GM10847 (cell line): Measurements from ENCODE around the gene RANBP9.

ENCODE experiments used
- POLR2A ChIP-seq: IDR thresholded peaks from 2 replicates; pipeline ENCODE4 v1.6.1; 2011; ENCODE audit not compliant: insufficient read length; ENCODE audit errors: extremely low read depth

Gene RANBP9

DNA sequence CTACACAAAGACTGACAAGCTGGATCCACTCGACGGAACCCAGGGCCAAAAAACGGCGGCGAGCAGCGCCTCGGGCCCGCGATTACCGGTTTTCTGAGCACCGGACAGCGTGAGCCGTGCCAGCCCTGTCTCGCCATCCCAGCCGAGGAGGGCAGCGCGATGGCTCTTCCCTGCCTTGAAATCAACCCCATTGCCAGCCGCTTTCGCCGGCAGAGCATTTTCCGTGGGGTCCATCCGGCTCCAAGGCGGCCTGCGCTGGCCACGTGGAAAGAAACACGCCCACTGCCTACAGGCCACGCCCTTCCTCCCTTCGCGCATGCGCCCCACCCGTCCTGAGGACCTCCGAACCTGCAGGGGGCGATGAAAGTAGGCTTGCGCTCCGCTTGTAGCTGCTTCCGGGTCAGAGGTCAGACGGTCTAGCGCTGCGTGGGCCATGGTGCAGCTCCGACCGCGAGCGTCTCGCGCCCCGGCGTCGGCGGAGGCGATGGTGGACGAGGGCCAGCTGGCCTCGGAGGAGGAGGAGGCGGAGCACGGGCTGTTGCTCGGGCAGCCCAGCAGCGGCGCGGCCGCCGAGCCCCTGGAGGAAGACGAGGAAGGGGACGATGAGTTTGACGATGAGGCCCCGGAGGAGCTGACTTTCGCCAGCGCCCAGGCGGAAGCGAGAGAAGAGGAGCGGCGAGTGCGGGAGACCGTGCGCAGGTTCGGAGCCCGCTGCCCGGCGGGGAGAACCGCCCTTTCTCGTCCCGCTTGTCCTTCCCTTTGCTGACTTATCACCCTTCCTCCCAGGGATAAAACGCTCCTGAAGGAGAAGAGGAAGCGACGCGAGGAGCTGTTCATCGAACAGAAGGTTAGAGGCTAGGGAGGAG, 96.5 kb downstream of the RANBP9 start, which contains the start of gene NOL7:
Gene NOL7, plus strand, starts transcription at position 410 of the 866 bp plus-strand sequence. Its CDS starts 24 bp downstream, at position 434.
- TF ChIP-seq POLR2A, result peak; percentile 97

DNA sequence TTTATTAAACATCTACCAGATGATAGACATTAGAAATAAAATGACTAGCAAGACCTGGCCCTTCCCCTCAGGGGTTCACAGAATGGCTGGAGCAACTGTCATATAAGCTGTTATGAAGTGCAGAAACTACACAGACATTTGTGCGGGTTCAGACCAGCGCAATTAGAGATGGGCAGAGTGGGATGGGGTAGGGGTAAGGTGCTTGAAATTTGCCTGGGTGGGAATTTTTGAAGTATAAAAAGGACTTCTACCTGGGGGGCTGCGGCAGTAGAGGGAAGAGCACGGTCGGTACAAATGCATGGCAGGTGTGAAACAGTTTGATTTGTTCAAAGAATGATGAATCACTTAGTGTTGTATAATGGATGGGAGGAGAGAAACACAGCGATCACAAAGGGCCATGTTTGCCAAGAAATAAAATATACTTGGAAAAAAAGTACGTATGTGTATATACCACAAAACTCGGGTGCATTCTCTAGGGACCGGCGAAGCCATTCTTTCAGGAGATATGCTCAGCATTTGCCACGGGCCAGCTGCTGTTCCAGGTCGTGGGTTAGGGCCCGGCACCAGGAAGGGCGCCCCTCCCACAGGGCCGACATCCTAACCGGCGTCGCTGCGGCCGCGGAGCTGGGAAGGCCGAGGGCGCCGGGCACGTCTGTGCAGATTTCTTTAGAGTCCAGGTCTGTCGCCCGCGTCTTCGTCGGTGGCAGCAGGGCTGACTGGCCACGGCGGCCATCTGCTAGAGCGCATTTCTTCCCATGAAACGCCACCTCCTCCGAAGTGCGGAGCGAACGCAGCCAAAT, 97.3 kb downstream of the RANBP9 start:
- TF ChIP-seq POLR2A, result no peak

DNA sequence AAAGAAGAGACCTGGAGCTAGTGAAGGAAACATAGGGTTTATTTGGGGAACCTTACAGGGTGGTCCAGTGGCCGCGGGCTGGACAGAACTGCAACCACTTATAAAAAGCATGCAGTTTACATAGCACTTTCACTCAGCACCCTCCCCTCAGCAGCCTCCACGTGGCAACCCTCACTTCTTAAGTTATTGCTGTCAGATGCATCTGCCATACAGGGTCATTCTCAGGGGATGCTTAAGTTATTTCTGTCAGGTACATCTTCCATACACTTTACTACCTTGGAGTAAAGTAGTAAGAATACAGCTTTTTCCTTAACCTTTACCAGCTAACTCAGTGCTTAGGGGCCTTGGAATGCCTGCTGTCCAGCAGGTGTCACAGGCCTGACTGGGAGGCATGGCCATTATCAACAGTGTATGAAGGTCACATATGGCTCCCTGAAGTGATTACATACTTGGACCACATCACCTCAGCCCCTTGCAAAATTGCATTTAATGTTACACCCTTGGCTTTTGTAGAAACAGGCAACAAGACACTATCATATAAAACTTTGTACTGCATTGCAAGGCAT, 98.5 kb downstream of the RANBP9 start:
- TF ChIP-seq POLR2A, result no peak

DNA sequence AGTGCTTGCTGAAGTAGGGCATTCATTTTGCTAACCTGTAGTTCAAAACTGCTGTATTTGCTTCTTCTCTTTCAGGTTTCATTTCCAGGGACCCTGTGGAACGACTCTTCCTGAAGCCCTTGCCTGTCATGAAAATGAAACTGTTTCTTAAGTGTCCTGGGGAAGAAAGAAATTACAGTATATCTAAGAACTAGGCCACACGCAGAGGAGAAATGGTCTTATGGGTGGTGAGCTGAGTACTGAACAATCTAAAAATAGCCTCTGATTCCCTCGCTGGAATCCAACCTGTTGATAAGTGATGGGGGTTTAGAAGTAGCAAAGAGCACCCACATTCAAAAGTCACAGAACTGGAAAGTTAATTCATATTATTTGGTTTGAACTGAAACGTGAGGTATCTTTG, 99.9 kb downstream of the RANBP9 start:
- no peak for TF ChIP-seq POLR2A

DNA sequence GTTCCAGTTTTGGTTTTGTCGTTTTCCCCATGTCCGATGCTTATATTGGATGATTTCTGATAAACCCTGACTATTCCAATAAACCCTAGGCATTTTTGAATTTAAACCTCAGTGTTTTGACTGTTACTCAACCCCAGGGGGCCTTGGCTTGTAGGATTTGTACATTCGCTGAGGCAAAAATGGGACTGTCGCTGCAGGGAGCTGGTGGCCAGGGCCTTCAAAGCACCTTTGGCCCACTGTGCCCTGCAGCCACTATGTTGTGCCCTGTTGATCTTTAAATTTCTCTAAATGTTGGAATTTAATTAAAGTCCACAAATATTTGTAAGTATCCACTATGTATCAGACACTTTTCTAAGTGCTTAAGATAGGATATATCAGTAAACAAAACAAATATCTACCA, 106.0 kb downstream of the RANBP9 start:
- TF ChIP-seq POLR2A, result no peak

DNA sequence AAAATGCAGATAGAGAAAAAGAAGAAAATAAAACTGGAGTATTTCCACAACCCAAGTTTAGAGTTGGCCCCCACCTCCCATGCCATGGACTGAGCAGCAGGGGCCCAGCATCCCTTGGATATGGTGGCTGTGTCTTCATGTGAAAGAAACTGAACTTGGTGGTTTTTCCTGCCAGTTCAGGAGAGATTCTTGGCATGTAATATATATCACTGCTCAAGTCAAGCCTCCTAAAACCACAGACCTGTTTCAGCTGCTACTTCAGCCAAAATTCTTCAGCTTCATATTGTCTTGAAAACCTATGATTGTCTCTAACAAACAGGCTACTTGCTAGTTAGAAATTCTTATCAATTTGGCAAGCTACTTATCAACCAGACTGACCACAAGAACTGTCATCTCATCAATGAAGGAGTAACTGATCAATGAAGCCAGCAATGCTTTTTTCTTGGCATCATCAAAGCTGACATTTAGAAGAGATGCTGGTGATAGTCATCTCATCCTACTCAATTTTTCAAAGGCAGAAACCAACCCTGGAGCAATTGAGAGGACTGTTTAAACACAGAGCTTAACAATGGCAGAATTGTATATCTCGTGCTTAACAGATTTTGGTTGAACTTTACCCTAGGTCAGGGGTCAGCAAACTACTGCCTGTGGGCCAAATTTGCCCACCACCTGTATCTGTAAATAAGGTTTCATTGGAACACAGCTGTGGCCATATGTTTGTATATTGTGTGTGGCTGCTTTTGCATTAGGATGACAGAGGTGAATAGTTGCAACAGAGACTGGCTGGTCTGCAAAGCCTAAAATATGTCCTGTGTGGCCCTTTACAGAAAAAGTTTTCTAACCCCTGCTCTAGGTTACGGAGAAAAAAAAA, 106.9 kb downstream of the RANBP9 start:
- no peak for TF ChIP-seq POLR2A

DNA sequence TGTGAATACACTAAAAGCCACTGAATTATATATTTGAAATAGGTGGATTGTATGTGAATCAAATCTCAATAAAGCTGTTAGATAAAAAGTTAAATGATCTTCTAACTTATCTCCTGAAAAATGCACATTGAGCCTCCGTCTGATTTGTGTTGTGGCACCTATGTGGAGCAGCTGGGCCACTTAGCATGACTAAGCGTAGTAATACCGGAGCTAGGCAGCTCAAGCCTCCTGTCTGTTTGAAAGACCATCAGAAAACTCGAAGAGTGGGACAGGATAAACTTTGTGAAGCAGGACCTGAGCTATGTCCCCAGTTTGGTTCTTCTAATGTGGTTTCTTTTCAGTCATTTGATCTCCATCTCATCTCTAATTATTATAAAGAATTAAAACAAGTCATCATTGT, 107.5 kb downstream of the RANBP9 start:
- TF ChIP-seq POLR2A, result no peak

DNA sequence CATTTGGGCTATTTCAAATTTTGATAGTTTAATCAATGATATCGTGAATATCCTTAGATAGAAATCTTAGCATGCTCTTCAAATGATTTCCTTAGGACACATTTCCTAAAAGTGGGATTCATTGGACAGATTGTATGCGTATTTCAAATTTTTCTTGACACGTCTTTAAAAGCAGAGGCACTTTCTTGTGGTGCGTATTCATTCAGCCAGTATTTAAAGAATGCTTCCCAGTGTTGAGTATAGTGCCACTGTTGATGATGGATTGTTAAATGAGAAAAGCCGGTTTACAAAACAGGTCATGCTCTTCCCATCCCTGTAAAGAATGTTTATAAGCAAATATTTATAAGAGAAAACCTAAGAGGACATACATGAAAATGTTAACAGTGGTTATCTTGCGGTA, 111.6 kb downstream of the RANBP9 start:
- no peak for TF ChIP-seq POLR2A

DNA sequence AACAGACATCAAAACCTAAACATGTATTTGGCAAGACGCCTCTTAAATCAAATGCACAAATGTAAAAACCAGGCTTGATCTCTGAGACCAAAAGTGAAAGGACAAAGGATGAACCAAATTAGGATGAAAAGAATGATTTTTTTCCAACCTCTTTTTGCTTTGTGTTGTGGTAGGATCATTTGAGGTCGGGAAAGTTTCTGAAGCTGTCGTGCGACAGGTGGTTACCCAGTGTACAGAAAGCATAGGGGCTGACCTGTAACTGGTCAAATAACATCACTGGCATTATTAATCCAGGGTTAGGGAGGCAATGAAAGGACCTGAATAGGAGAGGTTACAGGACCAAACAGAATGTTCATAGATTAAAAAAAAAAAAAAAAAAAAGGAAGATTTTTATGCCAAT, 114.6 kb downstream of the RANBP9 start:
- no peak for TF ChIP-seq POLR2A

DNA sequence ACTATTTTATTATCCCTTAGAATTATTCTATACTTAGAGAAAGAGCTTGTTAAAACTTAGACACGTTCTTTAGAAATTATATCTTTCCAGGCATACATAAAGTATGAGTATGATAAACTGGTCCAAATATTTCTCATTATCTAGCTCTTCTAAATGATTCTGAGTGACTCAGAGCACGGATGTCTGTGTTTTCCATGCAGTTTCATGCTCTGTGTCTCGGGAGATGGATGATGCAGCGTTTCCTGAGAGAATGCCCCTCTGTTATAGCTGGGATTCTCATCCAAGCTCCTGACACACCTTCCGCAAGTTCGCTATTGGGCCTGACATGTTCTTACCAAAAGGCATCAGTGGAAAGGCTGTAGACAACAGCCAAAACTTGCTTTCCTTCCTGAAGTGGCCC, 117.9 kb downstream of the RANBP9 start:
- TF ChIP-seq POLR2A, result no peak

DNA sequence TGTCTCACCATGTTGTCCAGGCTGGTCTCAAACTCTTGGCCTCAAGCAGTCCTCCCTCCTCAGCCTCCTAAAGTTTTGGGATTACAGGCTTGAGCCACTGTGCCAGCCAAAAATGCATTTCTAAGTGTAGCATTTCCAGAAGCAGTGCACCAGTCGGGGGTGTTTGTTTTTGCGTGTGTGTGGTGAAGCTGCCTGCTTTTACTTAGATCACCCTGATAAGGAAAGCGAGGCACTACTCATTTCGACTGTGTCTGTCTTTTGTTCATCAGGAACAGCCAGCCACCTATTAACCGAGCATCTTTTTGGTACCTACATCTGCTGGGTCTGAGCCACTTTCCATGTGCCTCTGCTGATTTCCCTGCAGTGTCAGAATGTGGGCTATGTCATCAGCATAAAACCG, 118.5 kb downstream of the RANBP9 start:
- no peak for TF ChIP-seq POLR2A

DNA sequence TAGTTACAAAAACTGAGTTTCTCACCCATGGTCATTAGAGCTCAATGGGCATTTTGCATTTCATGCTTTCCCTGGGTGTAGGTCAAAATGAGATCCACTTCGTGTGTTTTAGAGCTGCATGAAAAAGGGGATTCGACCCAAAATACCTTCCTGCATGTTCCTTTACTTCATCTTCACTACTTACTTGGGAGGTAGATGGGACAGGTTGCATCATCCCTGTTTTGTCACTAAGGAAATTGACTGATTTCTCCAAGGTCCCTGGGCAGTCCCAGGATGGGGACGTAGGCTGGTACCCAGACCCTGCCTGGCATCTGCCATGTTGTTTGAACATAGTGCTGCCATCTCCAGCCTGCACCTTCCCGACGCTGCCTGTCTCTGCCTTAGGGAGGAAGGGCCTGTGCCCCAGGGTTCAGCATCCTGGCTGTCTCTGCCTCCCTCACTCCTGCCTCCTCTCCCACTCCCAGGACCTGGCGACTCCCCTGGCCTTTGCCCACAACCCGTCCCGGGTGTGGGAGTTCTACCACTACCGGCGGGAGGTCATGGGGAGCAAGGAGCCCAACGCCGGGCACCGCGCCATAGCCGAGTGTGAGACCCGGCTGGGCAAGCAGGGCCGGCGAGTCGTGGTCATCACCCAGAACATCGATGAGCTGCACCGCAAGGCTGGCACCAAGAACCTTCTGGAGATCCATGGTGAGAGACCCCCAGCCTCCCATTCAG, 120.3 kb downstream of the RANBP9 start:
- no peak for TF ChIP-seq POLR2A

DNA sequence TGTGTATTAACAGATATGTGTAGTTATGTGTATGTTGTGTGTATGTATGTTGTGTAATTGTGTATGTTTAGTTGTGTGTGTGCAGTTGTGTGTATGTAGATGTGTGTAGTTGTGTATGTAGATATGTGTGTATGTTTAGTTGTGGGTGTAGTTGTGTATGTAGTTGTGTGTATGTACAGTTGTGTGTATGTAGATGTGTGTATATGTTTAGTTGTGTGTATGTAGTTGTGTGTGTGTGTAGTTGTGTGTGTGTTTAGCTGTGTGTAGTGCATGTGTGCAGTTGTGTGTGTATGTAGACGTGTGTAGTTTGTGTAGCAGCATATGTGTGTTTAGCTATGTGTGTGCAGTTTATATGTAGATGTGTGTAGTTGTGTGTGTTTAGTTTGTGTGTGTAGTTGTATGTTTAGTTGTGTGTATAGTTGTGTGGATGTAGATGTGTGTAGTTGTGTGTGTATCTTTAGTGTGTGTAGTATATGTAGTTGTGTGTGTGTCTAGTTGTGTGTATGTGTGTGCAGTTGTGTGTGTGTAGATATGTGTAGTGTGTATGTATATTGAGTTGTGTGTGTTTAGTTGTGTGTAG, 121.0 kb downstream of the RANBP9 start:
- no peak for TF ChIP-seq POLR2A

DNA sequence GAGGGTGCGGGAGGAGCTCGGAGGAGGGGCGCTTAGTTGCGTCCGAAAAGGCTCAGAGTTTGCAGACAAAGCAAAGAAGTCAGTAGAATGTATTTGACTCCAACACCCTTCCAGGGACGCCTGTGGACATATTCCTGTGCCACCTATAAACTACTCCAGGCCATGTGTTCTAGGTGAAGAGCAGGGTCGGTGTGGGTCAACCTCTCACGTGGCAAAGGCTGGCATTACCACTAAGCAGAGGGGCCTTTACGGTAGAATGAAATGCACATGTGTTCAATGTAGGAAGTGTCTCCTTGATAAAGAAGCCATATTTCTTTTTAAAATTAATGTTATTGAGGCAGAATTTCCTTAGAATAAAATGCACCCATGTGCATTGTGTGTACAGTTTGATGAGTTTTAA, 121.8 kb downstream of the RANBP9 start:
- TF ChIP-seq POLR2A, result no peak
